H1 (cell line): Measurements from ENCODE around the gene CLEC18C. TPM values are rescaled to one million over a fixed set of nuclear protein-coding genes. Genes with fewer than 3 reads are reported as not detected.
"Not testable (repeated sequence)": the region's sequence is repeated elsewhere in the genome, so short reads cannot be mapped to it uniquely, and the experiment has no call there.

ENCODE experiments used
- CTCF ChIA-PET: fragments of 300-600 bp; sonication (Branson Sonifier 250); formaldehyde crosslinking; loops from one replicate; lab custom pipeline; 2021; ENCODE audit not compliant: partially characterized antibody; lab: Charles Lee
- POLR2A ChIA-PET: fragments of 300-600 bp; sonication (Branson Sonifier 250); formaldehyde crosslinking; loops from one replicate; lab custom pipeline; 2021; ENCODE audit warnings: inconsistent platforms; ENCODE audit not compliant: partially characterized antibody; lab: Charles Lee
- DNase-seq, 2 experiments: peaks; one replicate each; pipeline versions ENCODE4 v3.0.0 to v3.0.0-alpha.2; 2010 to 2022; ENCODE audit warnings: low spot score in 2 of 2, low read depth in 1 of 2, mixed read lengths in 1 of 2
- FAIRE-seq: peaks from 2 replicates; lab custom pipeline; 2011; peaks lifted over from hg19 to GRCh38; lab: Jason Lieb, UNC
- H2AFZ ChIP-seq: 2 replicates; pipeline ENCODE4 v1.8.1; 2012; ENCODE audit warnings: low read length, inconsistent platforms
- H2AK5ac ChIP-seq: 2 replicates; pipeline ENCODE4 v1.6.1; 2013; ENCODE audit warnings: low read depth, low read length
- H2BK120ac ChIP-seq: replicated peaks from 2 replicates; pipeline ENCODE3; 2013; ENCODE audit warnings: low read depth, low read length, inconsistent platforms
- H2BK12ac ChIP-seq: 2 replicates; pipeline ENCODE4 v1.6.1; 2013; ENCODE audit warnings: low read depth, low read length
- H2BK15ac ChIP-seq: 2 replicates; pipeline ENCODE4 v1.6.1; 2013; ENCODE audit warnings: low read length
- H2BK20ac ChIP-seq: 2 replicates; pipeline ENCODE4 v1.6.1; 2013; ENCODE audit warnings: low read length
- H2BK5ac ChIP-seq: 2 replicates; pipeline ENCODE4 v1.6.1; 2013; ENCODE audit warnings: low read depth, low read length
- H3K14ac ChIP-seq: 2 replicates; pipeline ENCODE4 v1.6.1; 2013; ENCODE audit warnings: inconsistent platforms; ENCODE audit not compliant: insufficient read length
- H3K18ac ChIP-seq: 2 replicates; pipeline ENCODE4 v1.6.1; 2013; ENCODE audit warnings: low read length; ENCODE audit errors: extremely low read depth
- H3K23ac ChIP-seq: 2 replicates; pipeline ENCODE4 v1.6.1; 2013; ENCODE audit warnings: inconsistent platforms; ENCODE audit not compliant: insufficient read length
- H3K23me2 ChIP-seq: 2 replicates; pipeline ENCODE4 v1.6.1; 2013; ENCODE audit warnings: low read depth, low read length
- H3K27ac ChIP-seq: 2 replicates; pipeline ENCODE4 v1.6.1; 2011; ENCODE audit warnings: low read depth, low read length, inconsistent platforms
- H3K27me3 ChIP-seq, 4 experiments: replicated peaks in 1 of 4; 1 replicate in 1 of 4; 2 replicates in 3 of 4; pipeline versions ENCODE4 v1.6.1 to v1.8.1; 2011 to 2013; ENCODE audit warnings: low read length in 3 of 4, mild to moderate bottlenecking in 3 of 4, inconsistent platforms in 2 of 4, mixed read lengths in 2 of 4, moderate library complexity in 1 of 4; ENCODE audit not compliant: control insufficient read depth in 3 of 4, insufficient read depth in 3 of 4; ENCODE audit errors: extremely low read depth in 1 of 4
- H3K36me3 ChIP-seq, 4 experiments: 2 replicates each; pipeline versions ENCODE4 v1.6.1 to v1.8.1; 2011 to 2013; ENCODE audit warnings: mild to moderate bottlenecking in 4 of 4, low read length in 3 of 4, moderate library complexity in 2 of 4, control low read depth in 1 of 4, inconsistent platforms in 1 of 4; ENCODE audit not compliant: insufficient read depth in 4 of 4, control insufficient read depth in 2 of 4
- H3K4ac ChIP-seq: replicated peaks from 2 replicates; pipeline ENCODE3; 2013; ENCODE audit warnings: low read length, low read depth, mixed read lengths, inconsistent platforms; ENCODE audit not compliant: insufficient read length
- H3K4me1 ChIP-seq, 4 experiments: replicated peaks in 1 of 4; 1 replicate in 1 of 4; 2 replicates in 3 of 4; pipeline versions ENCODE4 v1.6.1 to v1.8.1; 2011 to 2013; ENCODE audit warnings: low read length in 3 of 4, inconsistent platforms in 2 of 4, mixed read lengths in 1 of 4; ENCODE audit not compliant: insufficient read depth in 4 of 4, control insufficient read depth in 3 of 4
- H3K4me2 ChIP-seq, 2 experiments: 2 replicates each; pipeline versions ENCODE4 v1.6.1 to v1.8.1; 2011 to 2013; ENCODE audit warnings: low read depth in 2 of 2, low read length in 2 of 2, control low read depth in 1 of 2, inconsistent platforms in 1 of 2, mild to moderate bottlenecking in 1 of 2; ENCODE audit not compliant: insufficient read depth in 1 of 2
- H3K4me3 ChIP-seq, 4 experiments: fragments of 200-600, 300-600 bp in 1 of 4; sonication (generic), shearing (Covaris generic), sonication (Bioruptor Twin) in 1 of 4; 2 replicates each; pipeline versions ENCODE4 v1.5.1 to v1.8.1; 2011 to 2016; ENCODE audit warnings: low read length in 4 of 4, low read depth in 3 of 4, control low read depth in 2 of 4, inconsistent platforms in 2 of 4, mild to moderate bottlenecking in 2 of 4, mixed read lengths in 1 of 4, moderate library complexity in 1 of 4; ENCODE audit not compliant: insufficient read depth in 2 of 4; ENCODE audit errors: extremely low read depth in 1 of 4
- H3K56ac ChIP-seq: replicated peaks from 2 replicates; pipeline ENCODE3; 2013; ENCODE audit warnings: low read depth, mild to moderate bottlenecking, mixed read lengths, low read length, inconsistent platforms; ENCODE audit not compliant: insufficient read length
- H3K79me1 ChIP-seq: 2 replicates; pipeline ENCODE4 v1.6.1; 2013; ENCODE audit warnings: low read depth, low read length, control low read depth
- H3K79me2 ChIP-seq, 2 experiments: 2 replicates each; pipeline versions ENCODE4 v1.6.1 to v1.8.1; 2012 to 2013; ENCODE audit warnings: low read length in 2 of 2, mild to moderate bottlenecking in 2 of 2, inconsistent platforms in 1 of 2; ENCODE audit not compliant: insufficient read depth in 2 of 2, control insufficient read depth in 1 of 2
- H3K9ac ChIP-seq, 4 experiments: replicated peaks in 1 of 4; 1 replicate in 1 of 4; 2 replicates in 3 of 4; pipeline versions ENCODE4 v1.6.1 to v1.8.1; 2011 to 2013; ENCODE audit warnings: low read depth in 3 of 4, low read length in 3 of 4, control low read depth in 2 of 4, mild to moderate bottlenecking in 2 of 4, moderate library complexity in 2 of 4, inconsistent platforms in 1 of 4; ENCODE audit errors: extremely low read depth in 1 of 4
- H3K9me3 ChIP-seq, 2 experiments: 2 replicates each; pipeline versions ENCODE4 v1.6.1 to v1.8.1; 2012 to 2013; ENCODE audit warnings: mild to moderate bottlenecking in 2 of 2, moderate library complexity in 2 of 2, control low read depth in 1 of 2, inconsistent platforms in 1 of 2, low read depth in 1 of 2, low read length in 1 of 2, mixed read lengths in 1 of 2; ENCODE audit not compliant: insufficient read depth in 2 of 2
- H4K20me1 ChIP-seq, 2 experiments: replicated peaks in 1 of 2; 2 replicates each; pipeline versions ENCODE3 to v1.8.1; 2011 to 2013; ENCODE audit warnings: inconsistent platforms in 2 of 2, low read length in 2 of 2, mild to moderate bottlenecking in 1 of 2; ENCODE audit not compliant: insufficient read depth in 2 of 2, control insufficient read depth in 1 of 2
- H4K5ac ChIP-seq: 2 replicates; pipeline ENCODE4 v1.6.1; 2013; ENCODE audit warnings: low read length, low read depth, mixed read lengths, inconsistent platforms; ENCODE audit not compliant: insufficient read length
- H4K8ac ChIP-seq: 2 replicates; pipeline ENCODE4 v1.8.0; 2013; ENCODE audit warnings: mild to moderate bottlenecking, moderate library complexity, low read length, inconsistent platforms; ENCODE audit not compliant: insufficient read depth; ENCODE audit errors: extremely low read depth
- H4K91ac ChIP-seq: replicated peaks from 2 replicates; pipeline ENCODE3; 2013; ENCODE audit warnings: low read length, mixed read lengths, inconsistent platforms; ENCODE audit not compliant: insufficient read length
- WGBS, 2 experiments: shearing (Covaris generic) in 1 of 2; methylation state at CpG; one replicate each; pipeline versions ENCODE4 v1.1.6 to v1.1.7; 2013 to 2015; ENCODE audit warnings: low lambda C conversion rate in 2 of 2, mixed read lengths in 2 of 2, inconsistent platforms in 1 of 2, low coverage in 1 of 2, missing lambda C conversion rate in 1 of 2; ENCODE audit not compliant: insufficient replicate concordance in 2 of 2, insufficient coverage in 1 of 2, insufficient read length in 1 of 2; ENCODE audit errors: extremely low coverage in 1 of 2, missing lambda C conversion rate in 1 of 2; 5-methylcytosine and 5-hydroxymethylcytosine counted together
- polyA plus RNA-seq, 7 experiments: library from polyadenylated mRNA; depleted of rRNA in 3 of 7; stranded (reverse) in 5 of 7; unstranded in 2 of 7; fragments of >200 nt in 5 of 7; fragments of 200-250 nt in 2 of 7; gene quantifications; 1 replicate in 5 of 7; 2 replicates in 1 of 7; 4 replicates in 1 of 7; pipeline versions ENCODE4 v1.2.1 to v1.2.3, GENCODE V29; 2011 to 2013; ENCODE audit warnings: missing spikeins in 2 of 7, mixed read lengths in 2 of 7
- total RNA-seq: library from RNA; stranded (reverse); fragmentation: NEBNext Ultra II Directional; extraction: Animal tissue kit (Norgen Biotek cat#: 25700); gene quantifications from 2 replicates; pipeline ENCODE4 v1.2.1, GENCODE V29; 2021

The CLEC18C gene
- total and polyA plus RNA-seq, 2 of the 8 experiments (the other 6 are each of a cell fraction or from before 2014, with no cell fraction given), result 0.11 TPM; not detected in 1

DNA sequence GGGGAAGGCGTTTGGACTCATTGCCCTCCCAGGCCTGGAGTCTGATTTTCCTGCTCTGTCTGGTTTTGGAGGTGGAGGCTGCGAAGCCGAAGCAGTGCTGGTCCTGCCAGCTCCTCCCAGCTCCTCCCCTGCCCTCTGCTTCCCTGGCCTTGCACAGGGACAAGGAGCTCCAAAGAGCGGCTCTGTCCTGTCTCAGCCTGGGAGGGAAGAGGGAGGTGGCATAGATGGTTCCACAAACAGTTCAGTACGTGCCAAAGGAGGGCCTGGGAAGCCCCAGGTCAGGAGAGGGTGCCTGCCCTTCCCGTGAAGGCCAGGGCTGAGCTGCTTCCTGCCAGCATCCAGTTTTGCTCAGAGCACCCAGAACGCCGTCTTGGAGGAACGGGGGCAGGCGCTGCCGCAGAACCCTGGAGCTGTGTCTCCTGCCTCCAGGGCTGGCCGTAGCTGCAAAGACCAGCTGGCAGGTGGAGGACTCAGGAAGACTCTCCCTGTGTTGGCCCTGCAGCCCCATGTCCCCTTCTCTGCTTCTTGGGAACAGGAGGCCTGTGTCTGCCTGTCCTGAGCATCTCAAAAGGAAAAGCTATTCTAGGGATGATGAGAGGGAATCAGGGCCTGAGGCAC lies 23.2 kb downstream of the CLEC18C start:
- H4K5ac ChIP-seq, H2BK15ac ChIP-seq, CTCF ChIA-PET, POLR2A ChIA-PET, H3K4ac ChIP-seq, H3K9me3 ChIP-seq, H2BK20ac ChIP-seq, H3K4me1 ChIP-seq, H3K9ac ChIP-seq, H4K91ac ChIP-seq, FAIRE-seq, H2BK12ac ChIP-seq, H4K20me1 ChIP-seq, H2AK5ac ChIP-seq, H3K79me2 ChIP-seq, H3K4me2 ChIP-seq, H3K36me3 ChIP-seq, H3K18ac ChIP-seq, H2BK120ac ChIP-seq, H2AFZ ChIP-seq, DNase-seq, H3K79me1 ChIP-seq, H3K23me2 ChIP-seq, H2BK5ac ChIP-seq, H3K56ac ChIP-seq, H4K8ac ChIP-seq, H3K14ac ChIP-seq, H3K27ac ChIP-seq, H3K23ac ChIP-seq, H3K27me3 ChIP-seq, H3K4me3 ChIP-seq: not testable (repeated sequence)
- 97% methylated on average over 5 of the region's 12 CpGs; no CpG with 5 or more reads in 1 of the 2 experiments for WGBS, 2 experiments

DNA sequence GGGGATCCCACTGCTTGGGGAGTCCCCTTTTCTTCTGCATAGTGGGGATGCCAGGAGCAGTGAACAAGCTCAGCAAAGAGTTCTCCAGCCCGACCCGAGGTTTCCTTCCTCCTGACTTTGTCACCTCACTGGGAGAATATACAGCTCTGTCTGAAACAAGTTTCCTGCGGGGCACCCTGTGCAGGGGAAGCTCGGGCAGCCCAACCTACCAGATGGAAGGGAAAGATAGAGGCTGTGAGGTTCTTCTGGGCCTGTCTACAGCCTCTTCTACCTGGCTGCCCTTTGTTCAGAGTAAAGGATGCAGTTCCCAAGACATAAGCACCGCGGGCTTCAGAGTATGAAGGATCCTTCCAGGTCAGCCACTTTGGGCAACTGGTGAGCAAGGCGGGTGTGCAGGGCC lies 24.0 kb downstream of the CLEC18C start:
- H4K8ac ChIP-seq, H2BK120ac ChIP-seq, H3K18ac ChIP-seq, H2BK15ac ChIP-seq, H2BK12ac ChIP-seq, FAIRE-seq, DNase-seq, H4K20me1 ChIP-seq, CTCF ChIA-PET, H3K4me2 ChIP-seq, H3K4ac ChIP-seq, H3K9me3 ChIP-seq, H3K56ac ChIP-seq, H2BK20ac ChIP-seq, H2BK5ac ChIP-seq, H2AFZ ChIP-seq, H3K79me1 ChIP-seq, H3K36me3 ChIP-seq, H3K23ac ChIP-seq, H3K4me3 ChIP-seq, H2AK5ac ChIP-seq, H4K91ac ChIP-seq, H3K4me1 ChIP-seq, H3K14ac ChIP-seq, H3K23me2 ChIP-seq, H3K27ac ChIP-seq, H3K27me3 ChIP-seq, H3K9ac ChIP-seq, POLR2A ChIA-PET, H3K79me2 ChIP-seq, H4K5ac ChIP-seq: not testable (repeated sequence)
- WGBS, 2 experiments, result 87% methylated on average over 7 of the region's 7 CpGs; no CpG with 5 or more reads in 1 of the 2 experiments
